Lung microvascular endothelial cell (primary cell): ENCODE data around the gene PLA2G12B. TPM values are rescaled to one million over a fixed set of nuclear protein-coding genes. Genes with fewer than 3 reads are reported as not detected.
A peak's percentile ranks its signal among the peaks of the same experiment; 100 is the strongest.

Experiments
- DNase-seq, 2 donors: peaks; one replicate each; pipeline versions ENCODE4 v3.0.0 to v3.0.0-alpha.2; 2010; ENCODE audit warnings: low read depth in 2 of 2
- total RNA-seq: library from RNA; depleted of rRNA; stranded (reverse); fragments of >200 nt; gene quantifications from 2 replicates; pipeline ENCODE4 v1.2.1, GENCODE V29; 2014

PLA2G12B gene
- total RNA-seq, 1 donor from 2014 or later, result not detected

- no peak for DNase-seq
Observed at GRCh38 chr10:72895236-72895850, 59.3 kb downstream of the PLA2G12B start.

GRCh38 chr10:72893136-72893798, 61.3 kb downstream of the PLA2G12B start, which contains the start of gene OIT3:
Gene OIT3 (plus strand): TSS chr10:72893739. CDS start chr10:72893799, 60 bp downstream.
- DNase-seq, result no peak

GRCh38 chr10:72890086-72890485, 64.5 kb downstream of the PLA2G12B start:
- DNase-seq, result no peak

- DNase-seq, result peak; percentile 61 to 73
Observed at GRCh38 chr10:72889391-72889831, 65.2 kb downstream of the PLA2G12B start.

GRCh38 chr10:72888151-72888638, 66.4 kb downstream of the PLA2G12B start:
- peak in 1 of 2 donors; percentile 7 for DNase-seq

GRCh38 chr10:72887043-72887442, 67.6 kb downstream of the PLA2G12B start:
- peak; percentile 74 to 82 for DNase-seq

GRCh38 chr10:72886621-72887020, 68.0 kb downstream of the PLA2G12B start:
- peak in 1 of 2 donors; percentile 53 for DNase-seq

- DNase-seq, result no peak
Observed at GRCh38 chr10:72885953-72886352, 68.7 kb downstream of the PLA2G12B start.

Other genes with a start within 250 kb of the PLA2G12B start
- gene OIT3, start 61.1 kb downstream of the PLA2G12B start, total RNA-seq, result under 0.01 TPM in 2 replicates
- gene P4HA1, start 142.1 kb upstream of the PLA2G12B start, total RNA-seq, result 51.9 and 105 TPM in 2 replicates
- gene NUDT13, start 155.6 kb upstream of the PLA2G12B start, total RNA-seq, result 1.2 and 1.7 TPM in 2 replicates
- 15.7 and 19.4 TPM in 2 replicates for gene ECD, start 213.2 kb upstream of the PLA2G12B start, total RNA-seq
- 15.5 and 26.8 TPM in 2 replicates for gene FAM149B1, start 213.3 kb upstream of the PLA2G12B start, total RNA-seq